Measurements from ENCODE around the gene MAG. TPM values are rescaled to one million over a fixed set of nuclear protein-coding genes. Genes with fewer than 3 reads are reported as not detected.

Gene MAG
- total RNA-seq, 2 experiments from 2014 or later: not detected

- DNase-seq (no peak), ATAC-seq (ENCODE audit: poor library complexity) (no peak)
- intact Hi-C loops (cut with DNase I, micrococcal nuclease): no loop called here
- Histone ChIP-seq H3K27me3 (ENCODE audit: control insufficient read depth in 1 of 2, insufficient read depth in 2 of 2, low read length in 2 of 2) (no peaks in the 10 kb centered on the region), H3K27ac (ENCODE audit: low read depth in 1 of 2, low read length in 2 of 2) (no peak overlapping the region), H3K4me3 (ENCODE audit: low read length) (no peak overlapping the region), H3K36me3 (ENCODE audit: insufficient read depth, low read length) (no peaks in the 10 kb centered on the region), H3K4me1 (ENCODE audit: insufficient read depth, low read length) (peaks cover 8% of the 10 kb centered on the region), H3K9me3 (ENCODE audit: control insufficient read depth in 1 of 2, insufficient read depth in 1 of 2, low read length in 2 of 2) (no peaks in the 10 kb centered on the region)
- ChIA-PET POLR2A (no interaction called here), CTCF (no interaction called here)
- Mint-ChIP-seq H3K27ac (no peak overlapping the region), H3K36me3 (ENCODE audit: low read depth) (no peaks in the 10 kb centered on the region), H3K4me1 (ENCODE audit: low read depth) (no peaks in the 10 kb centered on the region), H3K4me3 (no peak overlapping the region), H3K27me3 (no peaks in the 10 kb centered on the region), H3K9me3 (no peaks in the 10 kb centered on the region)
- no peak for TF ChIP-seq CTCF (IDR thresholded peaks at IDR 0.05)
Observed at GRCh38 chr19:35314031-35314430, 22.1 kb downstream of the MAG start.

GRCh38 chr19:35314858-35315470, 23.0 kb downstream of the MAG start:
- POLR2A ChIA-PET: no interaction called here
- H3K27me3 ChIP-seq (ENCODE audit: control insufficient read depth in 1 of 2, insufficient read depth in 2 of 2, low read length in 2 of 2): no peaks in the 10 kb centered on the region
- intact Hi-C loops (cut with DNase I, micrococcal nuclease): no loop called here

GRCh38 chr19:35315883-35316282, 23.9 kb downstream of the MAG start:
- no peaks in the 10 kb centered on the region for H3K27me3 Mint-ChIP-seq
- H3K27ac ChIP-seq (ENCODE audit: low read depth in 1 of 2, low read length in 2 of 2): no peak overlapping the region
- no peak overlapping the region for H3K4me3 Mint-ChIP-seq
- no peak overlapping the region for H3K4me3 ChIP-seq (ENCODE audit: low read length)
- DNase-seq: no peak
- no peak overlapping the region for H3K27ac Mint-ChIP-seq
- ChIA-PET POLR2A (no interaction called here), CTCF (no interaction called here)
- peaks cover 13% of the 10 kb centered on the region for H3K4me1 ChIP-seq (ENCODE audit: insufficient read depth, low read length)
- no peak for ATAC-seq (ENCODE audit: poor library complexity)
- H3K4me1 Mint-ChIP-seq (ENCODE audit: low read depth): no peaks in the 10 kb centered on the region
- intact Hi-C loops (cut with DNase I, micrococcal nuclease): no loop called here
- no peaks in the 10 kb centered on the region for H3K36me3 Mint-ChIP-seq (ENCODE audit: low read depth)
- H3K9me3 Mint-ChIP-seq: no peaks in the 10 kb centered on the region
- no peak for TF ChIP-seq CTCF (IDR thresholded peaks at IDR 0.05)
- no peaks in the 10 kb centered on the region for H3K9me3 ChIP-seq (ENCODE audit: control insufficient read depth in 1 of 2, insufficient read depth in 1 of 2, low read length in 2 of 2)
- H3K36me3 ChIP-seq (ENCODE audit: insufficient read depth, low read length): no peaks in the 10 kb centered on the region
- no peaks in the 10 kb centered on the region for H3K27me3 ChIP-seq (ENCODE audit: control insufficient read depth in 1 of 2, insufficient read depth in 2 of 2, low read length in 2 of 2)

More at GRCh38 chr19:35314858-35315470, 23.0 kb downstream of the MAG start:
- no peak for ATAC-seq (ENCODE audit: poor library complexity)
- Mint-ChIP-seq H3K36me3 (ENCODE audit: low read depth) (no peaks in the 10 kb centered on the region), H3K27ac (no peak overlapping the region), H3K27me3 (no peaks in the 10 kb centered on the region), H3K4me3 (no peak overlapping the region), H3K9me3 (no peaks in the 10 kb centered on the region), H3K4me1 (ENCODE audit: low read depth) (no peaks in the 10 kb centered on the region)
- TF ChIP-seq CTCF (IDR thresholded peaks at IDR 0.05): no peak
- no peaks in the 10 kb centered on the region for H3K9me3 ChIP-seq (ENCODE audit: control insufficient read depth in 1 of 2, insufficient read depth in 1 of 2, low read length in 2 of 2)
- no peak overlapping the region for H3K4me3 ChIP-seq (ENCODE audit: low read length)
- no peak for DNase-seq
- CTCF ChIA-PET: no interaction called here
- H3K27ac ChIP-seq (ENCODE audit: low read depth in 1 of 2, low read length in 2 of 2): no peak overlapping the region
- peaks cover 9% of the 10 kb centered on the region for H3K4me1 ChIP-seq (ENCODE audit: insufficient read depth, low read length)
- H3K36me3 ChIP-seq (ENCODE audit: insufficient read depth, low read length): no peaks in the 10 kb centered on the region

Measured in CD4-positive, alpha-beta T cell (primary cell).